HG02870 (cell line): Measurements from ENCODE around the gene CTNNA3.
A peak's percentile ranks its signal among the peaks of the same experiment; 100 is the strongest.

ENCODE experiments used
- ATAC-seq: cut with Tn5 transposase; IDR thresholded peaks from one replicate; pipeline ENCODE4 v1.9.1; 2021; ENCODE audit warnings: mild to moderate bottlenecking, moderate library complexity; ENCODE audit not compliant: unreplicated experiment

The CTNNA3 gene

DNA sequence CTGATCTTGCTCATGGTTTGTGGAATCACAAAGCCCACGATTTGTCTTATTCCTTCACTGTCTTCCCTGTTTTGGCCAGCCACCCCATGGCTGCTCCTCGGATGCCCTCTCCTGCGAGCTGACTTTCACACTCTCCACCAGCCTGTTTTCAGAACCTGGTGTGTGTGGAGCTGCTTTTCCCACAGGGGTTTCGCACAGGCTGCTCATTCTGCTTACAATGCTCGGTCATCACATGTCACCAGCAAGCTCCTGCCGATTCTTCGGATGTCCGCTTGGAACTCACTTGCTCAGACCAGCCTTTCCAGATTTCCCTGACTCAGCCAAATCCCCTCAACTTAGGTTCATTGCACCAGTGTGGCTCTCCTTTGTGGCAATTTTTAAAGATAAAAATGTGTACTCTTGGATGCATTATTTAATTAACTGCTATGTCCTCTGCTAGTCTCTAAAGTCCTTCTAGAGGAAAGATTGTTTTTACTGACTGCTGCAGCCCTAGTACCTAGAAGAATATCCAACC lies 1788.7 kb downstream of the CTNNA3 start:
- no peak for ATAC-seq

DNA sequence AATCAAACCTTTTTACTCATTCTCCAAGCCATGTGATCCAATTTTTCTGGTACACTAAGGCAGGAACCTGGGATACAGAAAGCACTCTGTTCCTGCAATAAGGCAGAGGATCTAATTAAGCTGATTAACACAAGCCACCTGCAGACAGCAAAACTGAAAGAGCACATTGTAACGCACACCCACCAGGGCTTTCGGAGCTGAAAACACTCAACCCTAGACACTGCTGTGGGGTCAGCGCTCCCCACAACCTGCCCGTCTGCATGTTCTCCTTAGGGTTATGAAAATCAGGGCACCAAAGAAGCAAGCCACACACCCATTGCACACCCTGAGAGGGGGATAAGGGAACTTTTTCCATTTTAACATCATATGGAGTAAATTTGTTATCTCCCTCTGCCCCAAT lies 1792.4 kb downstream of the CTNNA3 start:
- no peak for ATAC-seq

- ATAC-seq, result no peak
Observed at GRCh38 chr10:65900271-65900670, 1795.7 kb downstream of the CTNNA3 start.

- ATAC-seq, result no peak
Observed at GRCh38 chr10:65898055-65898454, 1797.9 kb downstream of the CTNNA3 start.

- ATAC-seq, result no peak
Observed at GRCh38 chr10:65894961-65895360, 1801.0 kb downstream of the CTNNA3 start.

DNA sequence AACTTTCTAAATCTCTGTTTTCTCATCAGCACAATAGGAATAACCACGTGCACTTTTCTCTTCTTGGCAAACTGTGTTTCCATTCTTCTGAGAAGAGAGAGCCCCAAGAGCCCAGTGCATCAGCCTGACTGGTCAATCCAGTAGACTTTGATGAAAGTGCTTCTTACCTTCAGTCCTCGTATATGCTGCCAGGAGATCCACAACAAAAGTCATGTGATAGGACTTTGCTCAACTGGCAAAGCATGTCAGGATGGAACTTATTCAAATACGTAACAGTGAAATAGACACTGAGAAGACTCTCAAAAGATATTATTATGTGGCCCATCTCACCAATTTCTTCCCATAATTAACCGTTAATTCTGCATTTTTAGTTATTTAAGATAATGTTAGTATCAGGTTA lies 1801.6 kb downstream of the CTNNA3 start:
- no peak for ATAC-seq

DNA sequence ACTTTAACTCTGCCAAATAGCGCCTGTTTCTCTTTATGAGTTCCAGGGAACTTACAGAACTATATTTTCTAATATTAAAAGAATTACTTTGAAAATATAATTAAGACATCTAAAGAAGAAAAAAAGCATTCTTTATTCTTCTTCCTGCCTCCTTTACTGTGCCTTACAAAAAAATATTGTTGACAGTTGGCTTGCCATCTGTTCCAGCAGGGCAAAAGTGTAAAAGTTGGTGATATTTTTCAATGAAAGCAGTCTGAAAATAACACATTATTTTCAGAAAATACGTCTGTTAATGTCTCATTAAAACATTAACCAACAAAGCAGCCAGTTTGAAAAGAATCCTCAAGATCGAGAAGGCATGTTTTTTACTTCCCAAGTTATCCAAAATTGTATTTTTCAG lies 1802.3 kb downstream of the CTNNA3 start:
- no peak for ATAC-seq

GRCh38 chr10:65892284-65892683 lies 1803.7 kb downstream of the CTNNA3 start:
- ATAC-seq, result no peak

DNA sequence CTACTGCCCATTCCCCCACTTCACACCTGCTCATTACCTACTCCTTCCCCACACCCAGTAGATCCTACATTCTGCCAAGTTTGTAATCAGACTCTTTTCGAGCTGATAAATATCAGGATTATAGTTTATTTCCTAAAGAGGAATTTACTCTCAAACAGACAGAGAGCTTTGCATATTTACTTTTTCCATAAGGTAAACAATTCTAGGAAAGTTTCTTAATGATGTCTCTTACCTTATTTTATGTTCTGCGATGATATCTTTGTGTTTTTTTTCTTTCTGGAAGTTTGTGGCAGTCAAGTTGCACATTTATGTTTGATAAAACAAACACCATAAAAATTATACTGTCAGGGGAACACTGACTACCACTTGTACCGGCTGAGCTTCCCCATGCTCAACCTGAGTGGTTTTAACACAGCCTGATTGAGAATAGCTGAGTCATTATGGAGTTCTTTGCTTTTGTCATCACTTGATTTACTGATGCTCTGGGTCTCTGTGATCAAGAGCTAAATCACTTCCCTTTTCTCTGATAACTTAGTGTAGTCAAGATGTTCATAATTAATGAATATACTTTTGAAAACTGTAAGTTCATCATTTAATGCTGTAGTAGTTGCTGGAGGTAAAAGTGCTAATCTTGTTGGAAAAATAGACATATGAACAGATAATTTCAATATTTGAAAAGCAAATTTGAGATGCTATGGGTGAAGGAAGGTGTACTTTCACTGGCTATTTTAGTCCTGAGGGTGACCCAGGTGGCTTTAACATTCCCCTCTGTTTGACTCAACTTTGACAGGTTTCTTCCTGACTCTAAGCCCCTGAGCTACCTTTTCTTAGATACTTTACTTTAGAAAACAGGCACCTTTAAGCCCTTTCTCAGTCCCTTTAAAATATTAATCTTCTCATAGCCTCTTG lies 1804.7 kb downstream of the CTNNA3 start:
- peak; percentile 88 for ATAC-seq

- ATAC-seq, result no peak
Observed at GRCh38 chr10:65864529-65864928, 1831.5 kb downstream of the CTNNA3 start.

- ATAC-seq, result no peak
Observed at GRCh38 chr10:65864036-65864435, 1832.0 kb downstream of the CTNNA3 start.
